Renal cortex interstitium (tissue), 15 donors: Measurements from ENCODE around the gene MARCHF2. TPM values are rescaled to one million over a fixed set of nuclear protein-coding genes. Genes with fewer than 3 reads are reported as not detected.
"Not testable (repeated sequence)": the region's sequence is repeated elsewhere in the genome, so short reads cannot be mapped to it uniquely, and the experiment has no call there.

Source experiments
- DNase-seq, 11 donors: peaks; one replicate each; pipeline ENCODE4 v3.0.0-alpha.2; 2013; ENCODE audit warnings: low read depth in 9 of 11, low spot score in 4 of 11; ENCODE audit errors: extremely low read depth in 1 of 11
- long read RNA-seq, 16 experiments: transcript quantifications; one replicate each; lab custom pipeline, GENCODE V29; 2026
- polyA plus RNA-seq, 3 donors: library from polyadenylated mRNA; unstranded; fragments of 120-200 nt; gene quantifications; one replicate each; pipeline ENCODE4 v1.2.1, GENCODE V29; 2013; ENCODE audit not compliant: insufficient read length in 3 of 3

MARCHF2 gene, protein sequence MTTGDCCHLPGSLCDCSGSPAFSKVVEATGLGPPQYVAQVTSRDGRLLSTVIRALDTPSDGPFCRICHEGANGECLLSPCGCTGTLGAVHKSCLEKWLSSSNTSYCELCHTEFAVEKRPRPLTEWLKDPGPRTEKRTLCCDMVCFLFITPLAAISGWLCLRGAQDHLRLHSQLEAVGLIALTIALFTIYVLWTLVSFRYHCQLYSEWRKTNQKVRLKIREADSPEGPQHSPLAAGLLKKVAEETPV
- 10 to 100 TPM; 12.7 to 16.5 (median 16.0) TPM for polyA plus RNA-seq
- long read RNA-seq, donor 1, partial matches to known transcripts: 0 of 1 reads
- long read RNA-seq, donor 1, other reads (novel, unspliced or antisense): 0 of 1 reads
- long read RNA-seq, donor 2, partial matches to known transcripts: 0 of 6 reads
- long read RNA-seq, donor 2, other reads (novel, unspliced or antisense): 0 of 6 reads
- long read RNA-seq, donor 3, transcript MARCH2-201 (5 exons, 1,376 nt): major isoform, 6 of 6 reads
- long read RNA-seq, donor 3, partial matches to known transcripts: 0 of 6 reads
- long read RNA-seq, donor 3, other reads (novel, unspliced or antisense): 0 of 6 reads
- long read RNA-seq, donor 4, partial matches to known transcripts: 0 of 3 reads
- long read RNA-seq, donor 4, other reads (novel, unspliced or antisense): 0 of 3 reads
- long read RNA-seq, donor 5: 0 reads
- long read RNA-seq, donor 6, partial matches to known transcripts: 0 of 4 reads
- long read RNA-seq, donor 6, other reads (novel, unspliced or antisense): 0 of 4 reads
- long read RNA-seq, donor 7, transcript MARCH2-201 (5 exons, 1,376 nt): major isoform, 6 of 6 reads
- long read RNA-seq, donor 7, partial matches to known transcripts: 0 of 6 reads
- long read RNA-seq, donor 7, other reads (novel, unspliced or antisense): 0 of 6 reads
- long read RNA-seq, donor 8: 0 reads
- long read RNA-seq, donor 9, partial matches to known transcripts: 0 of 4 reads
- long read RNA-seq, donor 9, other reads (novel, unspliced or antisense): 0 of 4 reads
- long read RNA-seq, donor 10, transcript MARCH2-201 (5 exons, 1,376 nt): major isoform, 6 of 6 reads
- long read RNA-seq, donor 10, partial matches to known transcripts: 0 of 6 reads
- long read RNA-seq, donor 10, other reads (novel, unspliced or antisense): 0 of 6 reads
- long read RNA-seq, donor 11, transcript MARCH2-201 (5 exons, 1,376 nt): major isoform, 5 of 5 reads
- long read RNA-seq, donor 11, partial matches to known transcripts: 0 of 5 reads
- long read RNA-seq, donor 11, other reads (novel, unspliced or antisense): 0 of 5 reads
- long read RNA-seq, donor 12, partial matches to known transcripts: 0 of 1 reads
- long read RNA-seq, donor 12, other reads (novel, unspliced or antisense): 0 of 1 reads
- long read RNA-seq, donor 13: 0 reads
- long read RNA-seq, donor 14, partial matches to known transcripts: 0 of 5 reads
- long read RNA-seq, donor 14, other reads (novel, unspliced or antisense): 0 of 5 reads
- long read RNA-seq, donor 15, partial matches to known transcripts: 0 of 3 reads
- long read RNA-seq, donor 15, other reads (novel, unspliced or antisense): 0 of 3 reads
- long read RNA-seq, donor 16, transcript MARCH2-201 (5 exons, 1,376 nt): major isoform, 9 of 21 reads
- long read RNA-seq, donor 16, transcript MARCH2-208 (5 exons, 1,667 nt): minor isoform, 6 of 21 reads
- long read RNA-seq, donor 16, partial matches to known transcripts: 0 of 21 reads
- long read RNA-seq, donor 16, other reads (novel, unspliced or antisense): 6 of 21 reads

DNA sequence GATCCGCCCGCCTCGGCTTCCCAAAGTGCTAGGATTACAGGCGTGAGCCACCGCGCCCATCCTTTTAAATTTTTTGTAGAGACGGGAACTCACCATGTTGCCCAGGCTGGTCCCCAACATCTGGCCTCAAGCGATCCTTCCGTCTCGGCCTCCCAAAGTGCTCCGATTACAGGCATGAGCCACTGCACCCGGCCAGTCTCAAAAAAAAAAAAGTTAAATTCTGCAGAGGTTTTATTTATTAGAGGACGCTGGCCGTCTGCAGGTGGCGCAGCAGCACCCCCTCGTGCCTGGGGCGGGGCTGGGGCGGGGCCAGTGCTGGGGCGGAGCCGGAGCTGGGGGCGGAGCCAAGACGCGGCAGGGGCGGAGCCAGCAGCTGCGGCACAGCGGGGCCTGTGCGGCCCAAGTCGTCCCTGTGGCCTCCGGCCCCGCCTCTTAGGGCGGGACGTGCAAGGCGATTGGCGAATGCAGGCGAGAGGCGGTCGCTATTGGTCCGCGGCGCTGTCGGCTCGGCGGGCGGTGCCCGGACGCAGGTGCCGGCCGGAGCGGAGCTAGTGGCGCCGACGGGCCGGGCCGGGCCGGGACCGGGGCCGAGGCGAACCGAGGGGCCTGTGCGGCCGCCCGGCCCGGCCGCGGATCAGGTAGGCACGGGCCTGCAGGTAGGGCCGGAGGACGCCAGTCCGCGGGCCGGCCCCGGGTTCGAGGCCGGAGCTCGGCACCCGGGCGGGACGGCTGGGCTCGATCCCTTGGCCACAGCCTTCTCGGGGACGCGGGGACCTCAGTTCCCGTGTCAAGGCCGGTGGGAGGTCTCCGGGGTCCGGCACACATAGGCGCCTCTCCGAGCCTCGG lies at the start of gene MARCHF2:
TSS of gene MARCHF2 (plus strand) at position 523 of the 846 bp plus-strand sequence. CDS start 8,536 bp downstream, outside the sequence.
- peak; percentile 87 to 96 (median 93) for DNase-seq

GRCh38 chr19:8363803-8364771 lies 49.0 kb upstream of the MARCHF2 start, which contains the start of gene ANGPTL4:
TSS of gene ANGPTL4 (plus strand) at chr19:8364155. CDS start at chr19:8364322, 167 bp downstream.
- DNase-seq: no peak

DNA sequence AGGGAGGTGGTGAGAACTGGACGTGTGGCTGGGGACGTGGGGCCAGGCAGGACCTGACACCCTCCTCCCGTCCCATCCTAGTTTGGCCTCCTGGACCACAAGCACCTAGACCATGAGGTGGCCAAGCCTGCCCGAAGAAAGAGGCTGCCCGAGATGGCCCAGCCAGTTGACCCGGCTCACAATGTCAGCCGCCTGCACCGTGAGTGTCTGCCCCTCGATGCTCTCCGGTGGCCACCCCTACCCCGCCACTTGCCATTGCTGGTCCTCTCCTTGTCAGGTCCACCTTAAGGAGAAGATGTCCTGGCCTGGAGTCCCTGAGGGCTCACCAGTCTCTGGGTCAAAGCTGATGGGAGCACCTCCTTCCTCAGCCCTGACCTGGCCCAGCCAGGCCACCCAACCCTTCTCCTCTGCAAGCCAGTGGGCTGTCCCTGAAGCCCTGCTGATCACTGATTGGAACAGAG lies 47.0 kb upstream of the MARCHF2 start:
- DNase-seq: no peak

- DNase-seq: no peak
Observed at GRCh38 chr19:8366961-8367326, 46.2 kb upstream of the MARCHF2 start.

DNA sequence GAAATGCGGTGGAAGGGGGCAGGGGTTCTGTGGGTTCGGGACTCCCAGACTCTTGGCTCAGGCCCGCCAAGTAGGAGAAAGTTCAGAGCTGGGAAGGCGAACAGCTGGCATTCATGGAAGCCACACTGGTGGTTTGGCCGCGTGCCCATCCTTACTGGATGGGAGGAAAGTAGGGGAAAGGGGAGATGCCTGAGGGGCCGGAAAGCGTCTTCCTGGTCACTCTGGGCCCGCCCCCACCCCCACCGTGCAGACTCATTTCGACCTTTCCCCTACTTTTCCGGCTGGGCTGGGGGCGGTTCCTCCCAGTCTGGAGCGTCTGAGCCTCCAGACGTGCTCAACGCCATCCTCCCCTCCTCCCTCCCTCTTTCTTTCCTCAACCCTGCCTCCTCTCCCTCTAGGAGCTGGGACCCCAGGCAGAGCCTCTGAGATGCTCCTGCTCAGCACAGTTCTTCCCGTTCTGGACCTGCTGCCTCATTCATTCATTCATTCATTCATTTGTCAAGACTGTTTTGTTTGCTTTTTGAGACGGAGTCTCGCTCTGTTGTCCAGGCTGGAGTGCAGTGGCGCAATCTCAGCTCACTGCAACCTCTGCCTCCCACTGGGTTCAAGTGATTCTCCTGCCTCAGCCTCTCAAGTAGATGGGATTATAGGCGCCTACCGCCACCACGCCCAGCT lies 45.6 kb upstream of the MARCHF2 start:
- DNase-seq: peak; percentile 76 to 93 (median 85)

DNA sequence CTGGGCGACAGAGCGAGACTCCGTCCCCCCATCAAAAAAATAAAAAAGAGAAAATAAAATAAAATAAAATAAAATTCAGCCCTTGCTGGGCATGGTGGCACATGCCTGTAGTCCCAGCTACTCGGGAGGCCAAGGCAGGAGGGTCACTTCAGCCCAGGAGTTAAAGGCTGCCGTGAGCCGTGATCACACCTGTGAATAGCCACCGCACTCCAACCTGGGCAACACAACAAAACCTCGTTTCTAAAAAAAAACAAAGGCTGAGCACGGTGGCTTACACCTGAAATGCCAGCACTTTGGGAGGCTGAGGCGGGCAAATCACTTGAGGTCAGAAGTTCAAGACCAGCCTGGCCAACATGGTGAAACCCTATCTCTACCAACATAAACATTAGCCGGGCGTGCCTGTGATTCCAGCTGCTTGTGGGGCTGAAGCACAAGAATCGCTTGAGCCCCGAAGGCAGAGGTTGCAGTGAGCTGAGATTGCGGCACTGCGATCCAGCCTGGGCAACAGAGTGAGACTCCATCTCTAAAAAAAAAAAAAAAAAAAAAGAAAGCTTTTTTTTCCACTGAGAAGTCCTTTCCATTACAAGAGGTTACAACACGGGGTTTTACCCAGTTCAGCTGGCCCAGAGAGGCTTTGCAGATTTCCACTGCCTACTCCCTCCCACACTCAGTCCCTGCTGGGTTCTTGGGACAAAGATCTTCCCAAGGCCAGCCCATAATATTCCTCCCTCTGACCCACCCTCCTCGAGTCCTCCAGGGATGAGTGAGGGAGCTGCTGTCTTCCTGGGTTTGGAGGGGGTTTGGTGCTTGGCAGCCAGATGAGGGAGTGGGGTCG lies 42.7 kb upstream of the MARCHF2 start:
- DNase-seq: no peak

DNA sequence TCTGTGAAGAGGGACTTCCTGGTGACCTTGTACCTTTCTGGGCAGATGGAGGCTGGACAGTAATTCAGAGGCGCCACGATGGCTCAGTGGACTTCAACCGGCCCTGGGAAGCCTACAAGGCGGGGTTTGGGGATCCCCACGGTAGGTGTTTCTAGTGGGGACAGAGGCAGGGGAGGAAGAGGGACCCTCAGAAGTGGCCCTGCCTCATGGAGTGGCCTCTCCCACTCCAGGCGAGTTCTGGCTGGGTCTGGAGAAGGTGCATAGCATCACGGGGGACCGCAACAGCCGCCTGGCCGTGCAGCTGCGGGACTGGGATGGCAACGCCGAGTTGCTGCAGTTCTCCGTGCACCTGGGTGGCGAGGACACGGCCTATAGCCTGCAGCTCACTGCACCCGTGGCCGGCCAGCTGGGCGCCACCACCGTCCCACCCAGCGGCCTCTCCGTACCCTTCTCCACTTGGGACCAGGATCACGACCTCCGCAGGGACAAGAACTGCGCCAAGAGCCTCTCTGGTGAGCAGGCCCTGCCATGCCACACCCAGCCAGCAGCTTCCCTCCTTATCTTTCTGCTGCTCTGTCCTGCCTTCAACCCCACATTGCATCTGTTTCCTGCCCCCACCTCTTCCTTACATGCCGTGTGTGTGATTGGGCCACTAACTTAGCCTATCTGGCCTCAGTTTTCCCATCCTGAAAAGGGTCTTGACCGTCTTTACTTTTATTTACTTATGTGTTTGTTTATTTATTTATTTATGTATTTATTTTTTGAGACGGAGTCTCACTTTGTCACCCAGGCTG lies 41.9 kb upstream of the MARCHF2 start:
- no peak for DNase-seq

DNA sequence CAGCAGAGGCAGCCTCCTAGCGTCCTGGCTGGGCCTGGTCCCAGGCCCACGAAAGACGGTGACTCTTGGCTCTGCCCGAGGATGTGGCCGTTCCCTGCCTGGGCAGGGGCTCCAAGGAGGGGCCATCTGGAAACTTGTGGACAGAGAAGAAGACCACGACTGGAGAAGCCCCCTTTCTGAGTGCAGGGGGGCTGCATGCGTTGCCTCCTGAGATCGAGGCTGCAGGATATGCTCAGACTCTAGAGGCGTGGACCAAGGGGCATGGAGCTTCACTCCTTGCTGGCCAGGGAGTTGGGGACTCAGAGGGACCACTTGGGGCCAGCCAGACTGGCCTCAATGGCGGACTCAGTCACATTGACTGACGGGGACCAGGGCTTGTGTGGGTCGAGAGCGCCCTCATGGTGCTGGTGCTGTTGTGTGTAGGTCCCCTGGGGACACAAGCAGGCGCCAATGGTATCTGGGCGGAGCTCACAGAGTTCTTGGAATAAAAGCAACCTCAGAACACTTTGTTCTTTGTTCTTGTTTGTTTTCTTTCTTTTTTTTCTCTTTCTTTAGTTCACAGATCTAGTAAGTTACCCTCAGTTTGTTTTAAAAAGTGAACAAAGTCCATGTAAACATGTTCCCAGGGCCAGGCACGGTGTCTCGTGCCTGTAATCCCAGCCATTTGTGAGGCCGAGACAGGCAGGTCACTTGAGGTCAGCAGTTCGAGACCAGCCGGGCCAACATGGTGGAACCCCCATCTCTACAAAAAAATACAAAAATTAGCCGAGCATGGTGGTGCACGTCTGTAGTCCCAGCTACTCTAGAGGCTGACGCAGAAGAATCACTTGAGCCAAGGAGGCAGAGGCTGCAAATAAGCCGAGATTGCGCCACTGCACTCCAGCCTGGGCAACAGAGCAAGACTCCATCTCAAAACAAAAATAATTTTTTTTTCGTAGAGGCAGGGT lies 39.0 kb upstream of the MARCHF2 start:
- no peak for DNase-seq

- DNase-seq: not testable (repeated sequence)
Observed at GRCh38 chr19:8375766-8376165, 37.3 kb upstream of the MARCHF2 start.

DNA sequence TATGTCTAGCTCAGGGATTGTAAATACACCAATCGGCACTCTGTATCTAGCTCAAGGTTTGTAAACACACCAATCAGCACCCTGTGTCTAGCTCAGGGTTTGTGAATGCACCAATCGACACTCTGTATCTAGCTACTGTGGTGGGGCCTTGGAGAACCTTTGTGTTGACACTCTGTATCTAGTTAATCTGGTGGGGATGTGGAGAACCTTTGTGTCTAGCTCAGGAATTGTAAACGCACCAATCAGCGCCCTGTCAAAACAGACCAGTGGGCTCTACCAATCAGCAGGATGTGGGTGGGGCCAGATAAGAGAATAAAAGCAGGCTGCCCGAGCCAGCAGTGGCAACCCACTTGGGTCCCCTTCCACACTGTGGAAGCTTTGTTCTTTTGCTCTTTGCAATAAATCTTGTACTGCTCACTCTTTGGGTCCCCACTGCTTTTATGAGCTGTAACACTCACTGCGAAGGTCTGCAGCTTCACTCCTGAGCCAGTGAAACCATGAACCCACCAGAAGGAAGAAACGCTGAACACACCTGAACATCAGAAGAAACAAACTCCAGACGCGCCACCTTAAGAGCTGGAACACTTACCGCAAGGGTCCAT lies 36.6 kb upstream of the MARCHF2 start:
- not testable (repeated sequence) for DNase-seq

DNA sequence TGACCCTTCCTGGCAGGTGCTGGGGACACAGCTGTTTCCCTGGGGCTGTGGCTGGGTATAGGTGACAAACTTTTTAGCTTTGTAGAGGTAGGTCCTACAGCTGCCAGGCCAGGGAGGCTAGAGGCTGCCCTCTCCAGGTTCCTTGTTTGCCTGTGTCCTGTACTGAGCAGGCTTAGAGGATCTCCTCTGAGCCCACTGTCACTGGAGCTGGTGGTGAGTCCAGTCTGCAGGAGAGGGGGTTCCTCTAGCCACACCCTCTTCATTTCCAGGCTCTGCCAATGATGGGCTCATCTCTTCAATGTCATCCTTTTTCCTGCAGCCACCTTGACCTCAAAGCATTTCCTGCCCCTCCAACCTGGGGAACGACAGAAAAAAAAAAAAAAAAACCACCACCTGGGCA lies 35.5 kb upstream of the MARCHF2 start:
- no peak for DNase-seq

DNA sequence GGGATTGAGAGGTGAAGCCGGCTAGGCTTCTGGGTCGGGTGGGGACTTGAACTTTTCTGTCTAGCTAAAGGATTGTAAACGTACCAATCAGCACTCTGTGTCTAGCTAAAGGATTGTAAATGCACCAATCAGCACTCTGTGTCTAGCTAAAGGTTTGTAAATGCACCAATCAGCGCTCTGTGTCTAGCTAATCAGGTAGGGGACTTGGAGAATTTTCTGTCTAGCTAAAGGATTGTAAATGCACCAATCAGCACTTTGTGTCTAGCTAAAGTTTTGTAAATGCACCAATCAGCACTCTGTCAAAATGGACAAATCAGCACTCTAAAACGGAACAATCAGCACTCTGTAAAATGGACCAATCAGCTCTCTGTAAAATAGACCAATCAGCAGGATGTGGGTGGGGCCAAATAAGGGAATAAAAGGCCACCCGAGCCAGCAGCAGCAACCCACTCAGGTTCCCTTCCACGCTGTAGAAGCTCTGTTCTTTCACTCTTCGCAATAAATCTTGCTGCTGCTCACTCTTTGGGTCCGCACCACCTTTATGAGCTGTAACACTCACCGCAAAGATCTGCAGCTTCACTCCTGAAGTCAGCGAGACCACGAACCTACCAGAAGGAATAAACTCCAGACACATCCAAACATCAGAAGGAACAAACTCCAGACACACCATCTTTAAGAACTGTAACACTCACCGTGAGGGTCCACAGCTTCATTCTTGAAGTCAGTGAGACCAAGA lies 33.8 kb upstream of the MARCHF2 start:
- DNase-seq: not testable (repeated sequence)
